GM10248 (cell line): ENCODE results near the gene RAMACL.
"Not testable (repeated sequence)": the region's sequence is repeated elsewhere in the genome, so short reads cannot be mapped to it uniquely, and the experiment has no call there.

ENCODE experiments used
- CTCF ChIA-PET: fragments of 300-600 bp; sonication (Branson Sonifier 250); formaldehyde crosslinking; extraction: SDS; loops from one replicate; lab custom pipeline; 2021; ENCODE audit warnings: antibody characterized with exemption; lab: Yijun Ruan, JAX
- POLR2A ChIA-PET: fragments of 350-650 bp; sonication (Branson Sonifier 250); formaldehyde crosslinking; extraction: SDS; loops from one replicate; lab custom pipeline; 2020; ENCODE audit warnings: antibody characterized with exemption; lab: Yijun Ruan, JAX
- DNase-seq: peaks from one replicate; pipeline ENCODE4 v3.0.0; 2012; ENCODE audit errors: extremely low spot score
- TF ChIP-seq, protein P1 (sequence below): IDR thresholded peaks from 2 replicates; pipeline ENCODE4 v1.5.1; 2012; ENCODE audit warnings: mild to moderate bottlenecking, low read depth; ENCODE audit errors: extremely low read depth, missing control alignments, control extremely low read depth

RAMACL gene

DNA sequence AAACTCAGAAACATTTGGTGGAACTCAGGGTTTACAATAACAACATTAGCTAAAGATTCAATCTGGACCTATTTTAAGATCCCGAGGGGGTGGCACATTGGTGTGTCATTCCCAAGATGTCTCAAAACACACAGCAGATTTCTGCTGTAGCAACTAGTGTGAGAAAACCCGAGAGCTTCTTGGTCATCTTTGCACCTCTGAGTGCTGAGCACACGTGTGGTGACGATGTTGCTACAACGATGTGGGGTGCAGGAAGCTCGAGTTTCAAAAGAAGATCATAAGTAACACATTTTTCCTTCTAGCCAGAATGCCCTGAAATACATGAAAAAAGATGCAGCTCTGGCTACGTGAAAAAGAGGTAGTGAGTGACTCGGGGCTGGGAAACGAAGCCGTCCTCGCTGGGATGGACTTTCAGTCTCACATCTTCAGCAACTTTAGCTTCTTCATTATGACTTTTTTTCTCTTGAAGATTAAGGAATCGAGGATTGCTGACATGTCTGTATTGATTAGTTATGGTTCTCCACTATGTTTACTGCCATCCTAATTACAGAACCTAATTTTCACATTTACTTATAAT lies 1.5 kb downstream of the RAMACL start:
- TF ChIP-seq, protein P1, sequence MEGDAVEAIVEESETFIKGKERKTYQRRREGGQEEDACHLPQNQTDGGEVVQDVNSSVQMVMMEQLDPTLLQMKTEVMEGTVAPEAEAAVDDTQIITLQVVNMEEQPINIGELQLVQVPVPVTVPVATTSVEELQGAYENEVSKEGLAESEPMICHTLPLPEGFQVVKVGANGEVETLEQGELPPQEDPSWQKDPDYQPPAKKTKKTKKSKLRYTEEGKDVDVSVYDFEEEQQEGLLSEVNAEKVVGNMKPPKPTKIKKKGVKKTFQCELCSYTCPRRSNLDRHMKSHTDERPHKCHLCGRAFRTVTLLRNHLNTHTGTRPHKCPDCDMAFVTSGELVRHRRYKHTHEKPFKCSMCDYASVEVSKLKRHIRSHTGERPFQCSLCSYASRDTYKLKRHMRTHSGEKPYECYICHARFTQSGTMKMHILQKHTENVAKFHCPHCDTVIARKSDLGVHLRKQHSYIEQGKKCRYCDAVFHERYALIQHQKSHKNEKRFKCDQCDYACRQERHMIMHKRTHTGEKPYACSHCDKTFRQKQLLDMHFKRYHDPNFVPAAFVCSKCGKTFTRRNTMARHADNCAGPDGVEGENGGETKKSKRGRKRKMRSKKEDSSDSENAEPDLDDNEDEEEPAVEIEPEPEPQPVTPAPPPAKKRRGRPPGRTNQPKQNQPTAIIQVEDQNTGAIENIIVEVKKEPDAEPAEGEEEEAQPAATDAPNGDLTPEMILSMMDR, result no peak
- ChIA-PET CTCF (interaction anchor here (0.9 to 1.8 kb wide), 3 partner anchors 9 to 64 kb away, joined by 3 to 4 read pairs (median 4); no protein-coding TSS in a partner anchor), POLR2A (interaction anchor here (0.7 kb wide), 1 partner anchor 343 kb away, joined by 3 read pairs; no protein-coding TSS in a partner anchor)
- no peak for DNase-seq

DNA sequence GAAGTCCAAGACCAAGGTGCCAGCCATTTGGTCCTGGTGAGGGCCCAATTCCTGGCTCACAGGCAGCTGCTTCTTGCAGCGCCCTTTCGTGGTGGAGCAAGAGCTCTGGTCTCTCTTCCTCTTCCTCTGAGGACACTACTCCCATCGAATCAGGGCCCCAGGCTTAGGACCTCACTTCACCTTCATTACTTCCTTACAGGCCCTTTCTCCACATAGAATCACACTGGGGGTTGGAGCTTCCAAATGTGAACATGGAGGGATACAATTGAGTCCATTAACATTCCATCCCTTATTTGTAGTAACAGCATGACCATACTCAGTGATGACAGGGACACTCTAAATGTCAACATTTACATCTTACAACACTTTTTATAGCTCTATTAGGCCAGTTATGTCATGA lies 2.3 kb downstream of the RAMACL start:
- TF ChIP-seq, protein P1, result no peak
- CTCF ChIA-PET, result interaction anchor here (0.8 to 1.8 kb wide), 4 partner anchors 9 to 203 kb away, joined by 3 to 4 read pairs (median 4); no protein-coding TSS in a partner anchor
- no peak for DNase-seq
- POLR2A ChIA-PET, result no interaction called here

DNA sequence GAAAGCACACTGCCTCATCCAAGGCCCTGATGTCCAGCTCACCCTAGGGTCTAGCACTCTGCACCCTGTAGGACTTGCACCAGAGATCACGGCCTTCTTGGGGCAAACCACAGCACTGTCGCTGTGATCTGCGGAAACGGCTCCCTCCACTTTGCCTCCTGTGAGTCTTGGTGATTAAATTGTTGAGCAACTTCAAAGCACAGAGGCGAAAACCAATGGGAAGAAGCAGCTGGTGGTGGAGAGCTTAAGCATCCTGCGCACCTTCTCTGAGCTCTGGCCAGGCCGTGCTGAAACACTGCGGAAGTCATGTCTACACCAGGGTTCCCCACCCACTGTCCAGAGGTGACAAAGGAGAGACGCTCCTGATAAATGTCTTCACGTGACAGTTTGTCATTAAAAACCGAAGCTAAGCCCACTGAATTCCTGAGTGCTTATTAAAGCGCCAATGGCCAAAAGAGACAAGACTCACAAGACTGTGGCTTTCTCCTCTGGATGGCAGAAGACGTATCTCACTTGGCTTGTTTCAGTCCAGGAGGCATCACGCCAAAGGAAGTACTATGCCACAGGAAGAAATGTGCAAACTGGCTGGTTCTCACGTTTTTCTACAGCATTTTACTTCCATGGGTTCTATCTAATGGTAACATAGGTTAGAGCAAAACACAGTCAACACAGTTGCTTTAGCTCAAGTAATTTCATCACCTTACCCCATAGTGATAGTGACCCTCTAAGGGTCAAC lies 3.1 kb downstream of the RAMACL start:
- ChIA-PET POLR2A (no interaction called here), CTCF (interaction anchor here (0.8 to 1.8 kb wide), 4 partner anchors 16 to 202 kb away, joined by 3 to 4 read pairs (median 3); no protein-coding TSS in a partner anchor)
- no peak for DNase-seq
- TF ChIP-seq, protein P1, result no peak

DNA sequence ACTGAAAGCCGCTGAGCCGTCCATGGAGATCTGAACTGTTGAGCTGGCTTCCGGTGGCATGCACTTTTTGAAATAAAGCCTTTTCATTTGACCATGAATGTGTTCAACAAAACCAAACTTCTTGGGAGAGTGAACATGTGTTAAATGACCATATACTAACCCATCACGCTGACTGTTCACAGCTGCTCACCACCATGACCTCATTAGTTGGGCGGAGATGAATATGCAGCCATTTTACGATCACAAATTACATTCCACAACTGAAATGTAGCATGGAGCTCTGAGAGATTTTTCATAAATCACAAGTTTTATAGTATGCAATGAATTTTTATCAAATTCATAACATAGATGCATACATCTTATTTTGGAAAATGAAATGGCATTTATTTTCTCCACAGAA lies 4.2 kb downstream of the RAMACL start:
- ChIA-PET POLR2A (no interaction called here), CTCF (no interaction called here)
- TF ChIP-seq, protein P1, result no peak
- DNase-seq, result no peak

DNA sequence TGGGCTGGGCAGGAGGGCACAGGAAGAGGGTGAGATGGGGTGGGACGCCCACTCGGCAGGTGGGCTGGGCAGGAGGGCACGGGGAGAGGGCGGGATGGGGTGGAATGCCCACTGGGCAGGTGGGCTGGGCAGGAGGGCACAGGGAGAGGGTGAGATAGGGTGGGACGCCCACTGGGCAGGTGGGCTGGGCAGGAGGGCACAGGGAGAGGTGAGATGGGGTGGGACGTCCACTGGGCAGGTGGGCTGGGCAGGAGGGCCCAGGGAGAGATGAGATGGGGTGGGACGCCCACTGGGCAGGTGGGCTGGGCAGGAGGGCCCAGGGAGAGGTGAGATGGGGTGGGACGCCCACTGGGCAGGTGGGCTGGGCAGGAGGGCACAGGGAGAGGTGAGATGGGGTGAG lies 4.7 kb downstream of the RAMACL start:
- DNase-seq, POLR2A ChIA-PET, CTCF ChIA-PET: not testable (repeated sequence)

DNA sequence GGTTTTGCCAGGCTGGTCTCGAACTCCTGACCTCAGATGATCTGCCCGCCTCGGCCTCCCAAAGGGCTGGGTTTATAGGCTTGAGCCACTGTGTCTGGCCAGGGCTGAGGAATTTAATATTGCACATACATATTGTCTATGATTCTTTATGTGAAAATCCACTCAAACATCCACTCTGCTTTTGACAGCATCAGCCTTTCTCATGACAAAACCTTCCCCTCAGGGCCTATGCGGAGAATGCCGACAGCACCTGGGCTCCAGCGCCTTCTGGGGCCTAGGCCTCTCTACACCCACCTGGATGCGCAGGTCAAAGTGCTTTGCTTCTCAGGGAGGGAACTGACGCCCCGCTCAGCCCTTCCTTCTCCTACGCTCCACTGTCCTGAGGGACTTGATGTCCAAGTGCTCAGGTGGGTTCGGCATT lies 5.4 kb downstream of the RAMACL start:
- POLR2A ChIA-PET, result no interaction called here
- CTCF ChIA-PET, result no interaction called here
- DNase-seq, result no peak

More for the DNA sequence above, 5.4 kb downstream of the RAMACL start:
- TF ChIP-seq, protein P1, result no peak
